ENCODE results near the gene LXN.

GRCh38 chr3:158663832-158664231 is 8.6 kb downstream of the LXN start:
- no peak for TF ChIP-seq CTCF (IDR thresholded peaks at IDR 0.05; ENCODE audit: insufficient read depth, low read depth, low read length)
- TF ChIP-seq EZH2 (IDR thresholded peaks at IDR 0.05; ENCODE audit: insufficient read depth, low read length), result no peak
